DOHH2 (cell line): ENCODE data around the gene GUCY1A1.

Source experiments
- EZH2phosphoT487 ChIP-seq: fragments of 200-600 bp; sonication (generic); IDR thresholded peaks from 2 replicates; pipeline ENCODE4 v1.6.1; 2017; ENCODE audit warnings: borderline replicate concordance, mild to moderate bottlenecking, antibody characterized with exemption, low read length, moderate library complexity, mixed read lengths
- TF ChIP-seq, protein P1 (sequence below): fragments of 200-600 bp; sonication (generic); IDR thresholded peaks from one replicate; pipeline ENCODE4 v1.5.1; 2014; ENCODE audit warnings: antibody characterized with exemption, mild to moderate bottlenecking, low read depth, low read length; ENCODE audit not compliant: poor library complexity, severe bottlenecking

DNA sequence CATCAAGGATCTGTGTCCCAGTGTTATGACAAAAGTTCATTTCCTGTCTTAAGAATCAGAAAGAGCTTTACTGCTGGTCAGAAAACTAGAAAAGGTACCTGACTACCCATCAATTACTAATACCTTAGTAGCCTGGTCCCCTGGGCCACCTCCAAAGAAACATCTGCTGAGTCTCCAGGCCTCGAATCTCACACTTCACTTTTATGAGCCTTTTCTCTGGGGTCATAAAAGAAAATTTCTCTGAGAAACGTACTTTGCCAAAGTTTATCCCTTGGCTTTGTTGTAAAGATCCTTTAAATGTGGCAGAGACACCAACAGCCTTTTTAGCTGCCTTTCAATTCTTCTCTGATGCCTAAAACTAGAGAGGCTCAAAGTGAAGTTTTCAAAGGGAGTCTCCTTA lies 17.8 kb downstream of the GUCY1A1 start:
- TF ChIP-seq, protein P1, sequence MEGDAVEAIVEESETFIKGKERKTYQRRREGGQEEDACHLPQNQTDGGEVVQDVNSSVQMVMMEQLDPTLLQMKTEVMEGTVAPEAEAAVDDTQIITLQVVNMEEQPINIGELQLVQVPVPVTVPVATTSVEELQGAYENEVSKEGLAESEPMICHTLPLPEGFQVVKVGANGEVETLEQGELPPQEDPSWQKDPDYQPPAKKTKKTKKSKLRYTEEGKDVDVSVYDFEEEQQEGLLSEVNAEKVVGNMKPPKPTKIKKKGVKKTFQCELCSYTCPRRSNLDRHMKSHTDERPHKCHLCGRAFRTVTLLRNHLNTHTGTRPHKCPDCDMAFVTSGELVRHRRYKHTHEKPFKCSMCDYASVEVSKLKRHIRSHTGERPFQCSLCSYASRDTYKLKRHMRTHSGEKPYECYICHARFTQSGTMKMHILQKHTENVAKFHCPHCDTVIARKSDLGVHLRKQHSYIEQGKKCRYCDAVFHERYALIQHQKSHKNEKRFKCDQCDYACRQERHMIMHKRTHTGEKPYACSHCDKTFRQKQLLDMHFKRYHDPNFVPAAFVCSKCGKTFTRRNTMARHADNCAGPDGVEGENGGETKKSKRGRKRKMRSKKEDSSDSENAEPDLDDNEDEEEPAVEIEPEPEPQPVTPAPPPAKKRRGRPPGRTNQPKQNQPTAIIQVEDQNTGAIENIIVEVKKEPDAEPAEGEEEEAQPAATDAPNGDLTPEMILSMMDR = no peak
- TF ChIP-seq EZH2phosphoT487 = no peak
